Activated T-cell treated with anti-CD3 and anti-CD28 coated beads, Interleukin-2, amount 50 U/mL, for 1 hour (primary cell): ENCODE data around the gene GATA1.
"Not testable (repeated sequence)": the region's sequence is repeated elsewhere in the genome, so short reads cannot be mapped to it uniquely, and the experiment has no call there.

Source experiments
- DNase-seq: peaks from one replicate; pipeline ENCODE4 v3.0.0-alpha.2; 2020

The GATA1 gene

GRCh38 chrX:48816014-48816810 is 29.8 kb downstream of the GATA1 start:
- DNase-seq: peak; percentile 9

- no peak for DNase-seq
These were observed 31.7 kb downstream of the GATA1 start for GRCh38 chrX:48818098-48818497.

GRCh38 chrX:48818866-48819265 is 32.5 kb downstream of the GATA1 start:
- DNase-seq: no peak

- not testable (repeated sequence) for DNase-seq
These were observed 33.0 kb downstream of the GATA1 start for GRCh38 chrX:48819394-48819793.

- no peak for DNase-seq
These were observed 36.7 kb downstream of the GATA1 start for GRCh38 chrX:48823053-48823452.

GRCh38 chrX:48824066-48824465 is 37.7 kb downstream of the GATA1 start:
- DNase-seq: no peak

GRCh38 chrX:48826135-48826875 is 39.9 kb downstream of the GATA1 start, which contains the start of gene ERAS:
Gene ERAS, plus strand, starts transcription at chrX:48826513. Its CDS starts 2,611 bp downstream, at chrX:48829124.
- peak; percentile 36 for DNase-seq

GRCh38 chrX:48826876-48827653 is 40.7 kb downstream of the GATA1 start:
- peak; percentile 21 for DNase-seq

- no peak for DNase-seq
These were observed 41.2 kb downstream of the GATA1 start for GRCh38 chrX:48827654-48827968.

GRCh38 chrX:48829016-48829735 is 42.8 kb downstream of the GATA1 start:
- DNase-seq: no peak

- DNase-seq: no peak
These were observed 44.9 kb downstream of the GATA1 start for GRCh38 chrX:48831136-48831908.

- DNase-seq: no peak
These were observed 45.5 kb downstream of the GATA1 start for GRCh38 chrX:48831909-48832291.

GRCh38 chrX:48833542-48834138 is 47.2 kb downstream of the GATA1 start:
- DNase-seq: no peak

- DNase-seq: no peak
These were observed 48.0 kb downstream of the GATA1 start for GRCh38 chrX:48834383-48834709.

- peak; percentile 54 for DNase-seq
These were observed 49.3 kb downstream of the GATA1 start, which contains the start of gene PCSK1N for GRCh38 chrX:48835524-48836329. Gene PCSK1N, minus strand, starts transcription at chrX:48835610. Its CDS starts 78 bp downstream, at chrX:48835532.

GRCh38 chrX:48839686-48840085 is 53.3 kb downstream of the GATA1 start:
- no peak for DNase-seq
